ENCODE measurements around the gene SIL1. TPM values are rescaled to one million over a fixed set of nuclear protein-coding genes. Genes with fewer than 3 reads are reported as not detected.

Gene SIL1
- total and polyA plus RNA-seq, 2 of the 4 experiments (the other 2 are of a cell fraction): 56.1 to 66.0 TPM

GRCh38 chr5:139149477-139150199, 48.5 kb downstream of the SIL1 start:
- CTCF ChIA-PET: interaction anchor here (0.6 kb wide), 2 partner anchors 9 to 112 kb away, joined by 3 read pairs; no protein-coding TSS in a partner anchor
- H3K4ac ChIP-seq (ENCODE audit: low read depth, low read length): no peak overlapping the region
- no peak overlapping the region for H3K9ac ChIP-seq (ENCODE audit: low read depth, low read length)
- peaks cover 15% of the 10 kb centered on the region for H3K4me1 ChIP-seq (ENCODE audit: control insufficient read depth, insufficient read depth, low read length)
- no peak overlapping the region for H4K91ac ChIP-seq (ENCODE audit: insufficient read depth, low read depth, low read length)
- ATAC-seq (ENCODE audit: low read depth): peak; percentile 59
- TF ChIP-seq CEBPB (IDR thresholded peaks at IDR 0.05; ENCODE audit: low read depth, low read length): peak; percentile 74
- TF ChIP-seq MXI1 (IDR thresholded peaks at IDR 0.05; ENCODE audit: borderline replicate concordance, low read depth, low read length): no peak
- H3K14ac ChIP-seq (replicated peaks; ENCODE audit: low read depth, low read length): no peak overlapping the region
- DNase-seq: peak; percentile 73
- no peak overlapping the region for H2BK15ac ChIP-seq (ENCODE audit: low read depth, low read length)
- H3K18ac ChIP-seq (ENCODE audit: low read depth, low read length): no peak overlapping the region
- H3K9me1 ChIP-seq (ENCODE audit: insufficient read depth, low read length): peaks cover 9% of the 10 kb centered on the region; the same call in 1 of the 2 replicates
- peaks cover 13 to 30% of the 10 kb centered on the region in 2 experiments; a peak in 3 of 4 replicates for H3K79me1 ChIP-seq (ENCODE audit: low read depth in 1 of 2, low read length in 2 of 2)
- no peak overlapping the region for H2BK120ac ChIP-seq (ENCODE audit: low read depth, low read length)
- peaks cover 8% of the 10 kb centered on the region; the same call in 1 of the 2 replicates for H4K20me1 ChIP-seq (ENCODE audit: insufficient read depth, low read length)
- H3K9me3 ChIP-seq (ENCODE audit: control insufficient read depth, insufficient read depth, low read length): no peaks in the 10 kb centered on the region
- no peak overlapping the region for H2AK9ac ChIP-seq (replicated peaks; ENCODE audit: low read depth, low read length, poor library complexity)
- H3K4me3 ChIP-seq (ENCODE audit: insufficient read depth, low read depth, low read length): no peak overlapping the region
- H4K8ac ChIP-seq (ENCODE audit: low read depth in 2 of 2, low read length in 2 of 2): no peak overlapping the region
- no peak overlapping the region for H3K56ac ChIP-seq (ENCODE audit: extremely low read depth, insufficient read depth, low read length)
- no peak overlapping the region for H3K23ac ChIP-seq (ENCODE audit: low read depth, low read length)
- no peak overlapping the region for H2BK5ac ChIP-seq (ENCODE audit: low read depth, low read length, poor library complexity, severe bottlenecking)
- no peaks in the 10 kb centered on the region for H3K36me3 ChIP-seq (ENCODE audit: control insufficient read depth, insufficient read depth, low read length)
- no peak overlapping the region for H3K27ac ChIP-seq (ENCODE audit: insufficient read depth, low read length)
- H3K27me3 ChIP-seq (ENCODE audit: control insufficient read depth, insufficient read depth, low read length): no peaks in the 10 kb centered on the region
- dilution Hi-C loops (cut with HindIII; ENCODE audit: low sequenced_read_pairs, unreplicated experiment): no loop called here
- no peak overlapping the region for H4K5ac ChIP-seq (ENCODE audit: low read depth, low read length)
- H2BK20ac ChIP-seq (ENCODE audit: low read depth, low read length): no peak overlapping the region
- POLR2A ChIA-PET (ENCODE audit: unreplicated experiment): no interaction called here
- intact Hi-C loops (cut with micrococcal nuclease): loop anchor here (5.0 to 10.0 kb wide), 2 partner anchors 38 to 505 kb away; no protein-coding TSS in a partner anchor
- H2AK5ac ChIP-seq (ENCODE audit: low read depth, low read length): no peak overlapping the region
- WGBS, 2 experiments (ENCODE audit: extremely low coverage in 2 of 2, insufficient read length in 1 of 2): 100% methylated on average over 1 of the region's 3 CpGs; no CpG with 5 or more reads in 1 of the 2 experiments
- no TSS peak for BruUV-seq (replicated peaks)
- no peak overlapping the region; the same call in 1 of the 2 replicates for H3K4me2 ChIP-seq (ENCODE audit: low read depth, low read length)
- H2AFZ ChIP-seq (replicated peaks; ENCODE audit: low read length, poor library complexity): no peak overlapping the region
- in situ Hi-C loops (cut with MboI; ENCODE audit: low sequenced_read_pairs): no loop called here
